Amniotic epithelial cell (primary cell): Measurements from ENCODE around the gene GNAZ.
"Not testable (repeated sequence)": the region's sequence is repeated elsewhere in the genome, so short reads cannot be mapped to it uniquely, and the experiment has no call there.

Experiments
- DNase-seq: peaks from one replicate; pipeline ENCODE4 v3.0.0-alpha.2; 2010; ENCODE audit warnings: low read depth

Gene GNAZ

GRCh38 chr22:23070418-23071229 lies at the start of gene GNAZ:
Gene GNAZ (plus strand): TSS chr22:23070519. CDS start chr22:23095696, 25,177 bp downstream.
- DNase-seq: peak; percentile 3

DNA sequence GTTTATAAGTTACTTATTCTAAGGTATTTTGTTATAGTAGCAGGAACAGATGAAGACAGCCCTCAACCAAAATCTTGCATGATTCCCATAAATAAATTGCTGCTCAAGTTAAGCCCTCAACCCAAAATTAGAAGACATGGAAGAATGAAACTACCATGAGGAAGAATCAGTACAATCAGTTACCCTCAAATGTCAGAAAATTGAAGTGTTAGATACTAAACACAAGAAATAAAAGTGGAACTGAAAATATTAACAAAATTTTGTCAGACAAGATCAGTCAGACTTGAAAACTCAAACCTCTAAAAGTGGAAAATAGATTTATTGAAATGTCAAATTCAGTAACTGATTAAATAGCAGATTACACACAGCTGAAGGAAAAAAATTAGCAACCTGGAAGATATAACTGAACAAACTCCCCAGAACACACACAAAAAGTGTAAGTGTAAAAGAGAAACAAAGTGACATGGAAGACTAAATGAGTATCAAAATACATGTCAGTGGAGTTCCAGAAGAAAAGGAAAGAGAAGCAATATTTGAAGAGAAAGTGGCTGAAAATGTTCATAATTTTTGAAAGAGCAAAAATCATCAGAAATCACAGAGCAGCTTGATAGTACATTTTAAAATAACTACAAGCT lies 49.5 kb upstream of the GNAZ start:
- no peak for DNase-seq

GRCh38 chr22:23021660-23022353 lies 48.5 kb upstream of the GNAZ start:
- DNase-seq: not testable (repeated sequence)

DNA sequence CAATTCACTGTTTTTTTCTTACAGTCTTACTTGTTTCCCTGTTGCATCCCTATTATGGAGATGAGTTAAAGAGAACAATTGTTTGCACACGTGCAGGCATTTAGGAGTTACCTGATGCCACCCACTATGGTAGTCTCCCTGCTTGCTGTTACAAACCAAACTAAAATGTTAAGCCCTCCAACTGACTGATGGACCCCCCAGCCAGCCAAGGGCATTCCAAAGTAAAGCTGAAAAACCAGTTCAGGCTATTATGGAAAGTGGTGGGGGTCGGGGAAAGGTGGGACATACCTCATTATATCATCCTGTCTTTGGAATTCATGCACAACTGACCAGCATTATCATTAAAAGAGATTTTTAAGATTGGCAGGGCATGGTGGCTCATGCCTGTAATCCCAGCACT lies 47.0 kb upstream of the GNAZ start:
- DNase-seq: no peak

GRCh38 chr22:23026777-23027176 lies 43.5 kb upstream of the GNAZ start:
- no peak for DNase-seq

DNA sequence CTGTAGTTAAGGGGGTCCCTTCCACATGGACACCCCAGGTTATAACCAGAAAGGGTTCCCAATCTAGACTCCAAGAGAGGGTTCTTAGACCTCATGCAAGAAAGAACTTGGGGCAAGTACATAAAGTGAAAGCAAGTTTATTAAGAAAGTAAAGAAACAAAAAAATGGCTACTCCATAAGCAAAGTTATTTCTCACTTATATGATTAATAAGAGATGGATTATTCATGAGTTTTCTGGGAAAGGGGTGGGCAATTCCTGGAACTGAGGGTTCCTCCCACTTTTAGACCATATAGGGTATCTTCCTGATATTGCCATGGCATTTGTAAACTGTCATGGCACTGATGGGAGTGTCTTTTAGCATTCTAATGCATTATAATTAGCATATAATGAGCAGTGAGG lies 42.5 kb upstream of the GNAZ start:
- DNase-seq: not testable (repeated sequence)

DNA sequence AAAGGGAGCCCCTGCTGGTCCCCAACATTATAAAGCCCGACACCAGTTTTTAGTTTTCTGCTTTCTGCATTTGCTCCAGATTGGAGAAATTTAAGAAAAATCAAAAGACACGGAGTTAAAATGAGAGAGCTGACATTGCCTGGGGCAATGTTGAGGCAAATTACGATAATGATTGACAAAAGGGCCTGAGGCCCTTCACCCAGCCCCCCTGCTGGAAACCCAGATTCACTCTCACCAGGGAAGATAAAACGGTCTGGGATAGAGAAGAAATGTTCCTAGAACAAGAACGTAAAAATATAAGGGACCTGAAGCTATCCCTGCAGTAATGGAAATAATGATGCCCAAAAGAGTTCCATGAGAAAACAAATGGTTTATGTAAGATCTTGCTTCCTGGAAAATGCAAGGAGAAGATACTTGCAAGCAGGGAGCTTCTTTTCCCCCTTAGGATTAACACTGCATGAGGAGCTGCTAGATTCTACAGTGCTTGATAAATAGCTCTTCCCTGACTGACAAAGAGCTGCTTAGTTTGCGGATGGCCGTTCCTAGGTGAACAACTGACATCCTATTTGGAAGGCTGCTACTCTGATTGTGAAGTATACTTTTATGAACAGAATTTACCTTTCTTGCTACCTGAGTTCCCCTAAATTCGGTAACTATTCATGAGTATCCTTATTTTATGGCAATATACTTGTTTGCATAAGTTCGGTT lies 40.6 kb upstream of the GNAZ start:
- no peak for DNase-seq

GRCh38 chr22:23031381-23031780 lies 38.9 kb upstream of the GNAZ start:
- DNase-seq: no peak

- DNase-seq: no peak
These were observed 38.5 kb upstream of the GNAZ start for GRCh38 chr22:23031786-23032185.

DNA sequence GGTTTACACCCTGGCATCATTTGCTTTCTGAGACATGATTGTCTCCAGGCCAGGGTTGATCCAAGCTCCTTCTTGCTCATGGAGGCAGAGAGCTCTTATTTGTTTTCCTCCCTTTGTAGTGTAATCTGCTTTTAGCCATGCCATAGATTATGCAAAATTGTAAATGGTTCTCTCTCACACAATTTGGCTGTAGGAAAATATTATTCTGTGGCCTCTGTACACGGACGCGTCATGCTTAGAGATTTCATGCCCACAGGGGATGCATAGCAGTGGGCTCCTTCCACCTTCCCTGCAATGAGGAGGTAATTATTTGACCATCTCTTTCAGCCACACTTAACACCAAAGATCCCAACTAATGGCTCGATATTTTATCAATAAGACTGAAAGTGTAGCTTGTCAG lies 37.7 kb upstream of the GNAZ start:
- DNase-seq: no peak

DNA sequence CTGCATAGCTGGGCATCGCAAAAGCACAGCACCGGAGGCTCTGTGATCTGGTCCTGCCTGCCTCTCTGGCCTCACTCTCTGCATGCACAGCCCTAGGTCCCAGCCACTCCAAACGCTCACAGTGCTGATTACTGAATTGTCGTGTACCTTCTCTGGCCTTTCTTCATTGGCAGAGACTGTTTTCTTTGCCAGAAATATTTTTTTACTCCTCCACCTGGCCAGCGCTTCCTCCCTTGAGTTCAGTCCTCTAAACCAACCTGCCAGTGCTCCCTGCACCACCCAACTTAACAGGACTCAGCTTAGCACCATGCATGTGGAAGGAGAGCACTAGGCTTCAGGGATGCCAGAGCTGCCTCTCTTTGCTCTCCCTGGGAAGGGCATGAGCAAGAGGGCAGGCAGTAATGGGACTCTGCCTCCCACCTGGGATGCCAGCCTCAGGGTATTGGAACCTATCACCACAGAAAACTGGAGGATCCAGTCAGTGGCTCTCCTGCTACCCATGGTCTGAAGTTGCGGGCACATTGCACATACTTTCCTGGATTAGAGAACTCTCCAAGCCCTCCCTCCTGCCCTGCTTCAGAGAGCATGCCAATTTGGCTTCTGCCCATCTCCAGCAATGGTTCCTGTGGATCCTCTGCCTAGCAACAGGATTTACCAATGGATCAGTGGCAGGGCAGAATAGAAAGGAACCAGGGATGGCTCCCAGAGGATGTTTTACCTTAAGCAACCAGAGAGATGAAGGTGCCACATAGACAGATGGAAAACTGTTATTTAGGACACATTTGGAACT lies 37.0 kb upstream of the GNAZ start:
- no peak for DNase-seq

DNA sequence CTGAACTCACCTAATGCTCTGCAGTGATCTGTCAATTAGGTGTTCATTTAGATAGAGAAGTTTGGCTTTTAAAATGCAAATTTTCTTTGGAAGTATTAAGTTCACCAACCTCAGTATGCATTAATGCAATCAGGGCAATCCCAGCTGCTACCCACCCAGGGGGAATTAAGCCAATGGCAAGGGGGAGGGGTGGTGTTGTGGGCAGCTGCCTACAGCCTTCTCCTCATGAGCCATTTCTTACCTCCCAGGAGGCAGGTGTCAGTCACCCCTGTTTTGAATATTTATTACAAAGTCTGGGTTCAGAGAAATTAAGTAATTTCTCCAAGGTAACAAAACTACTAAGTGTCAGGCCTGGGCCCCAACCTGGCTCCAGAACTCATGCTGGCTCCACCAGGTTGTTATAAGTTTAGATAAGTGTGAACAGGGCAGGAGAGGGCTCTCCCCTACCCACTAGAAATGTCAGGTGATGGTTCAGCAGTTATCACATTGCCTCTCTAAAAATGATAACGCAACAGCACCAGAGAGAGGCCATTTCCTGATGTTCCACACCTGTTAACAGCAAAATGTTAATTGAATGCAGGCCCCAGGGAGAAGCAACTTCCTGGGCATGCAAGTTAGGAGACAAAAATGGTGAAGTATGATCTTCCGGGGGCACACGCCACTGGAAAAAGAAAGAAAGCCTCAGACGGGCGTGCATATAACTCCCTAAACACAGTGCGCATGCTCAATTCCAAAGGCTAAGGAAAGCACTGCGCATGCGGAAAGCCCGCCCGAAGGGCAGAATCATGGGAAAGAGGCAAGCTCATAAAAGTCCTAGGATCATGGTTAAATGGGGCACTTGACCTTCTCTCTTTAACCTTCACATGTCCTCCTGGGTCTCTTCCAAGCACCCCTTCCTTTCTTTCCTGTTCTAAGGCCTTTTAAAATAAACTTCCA lies 35.4 kb upstream of the GNAZ start:
- DNase-seq: no peak

DNA sequence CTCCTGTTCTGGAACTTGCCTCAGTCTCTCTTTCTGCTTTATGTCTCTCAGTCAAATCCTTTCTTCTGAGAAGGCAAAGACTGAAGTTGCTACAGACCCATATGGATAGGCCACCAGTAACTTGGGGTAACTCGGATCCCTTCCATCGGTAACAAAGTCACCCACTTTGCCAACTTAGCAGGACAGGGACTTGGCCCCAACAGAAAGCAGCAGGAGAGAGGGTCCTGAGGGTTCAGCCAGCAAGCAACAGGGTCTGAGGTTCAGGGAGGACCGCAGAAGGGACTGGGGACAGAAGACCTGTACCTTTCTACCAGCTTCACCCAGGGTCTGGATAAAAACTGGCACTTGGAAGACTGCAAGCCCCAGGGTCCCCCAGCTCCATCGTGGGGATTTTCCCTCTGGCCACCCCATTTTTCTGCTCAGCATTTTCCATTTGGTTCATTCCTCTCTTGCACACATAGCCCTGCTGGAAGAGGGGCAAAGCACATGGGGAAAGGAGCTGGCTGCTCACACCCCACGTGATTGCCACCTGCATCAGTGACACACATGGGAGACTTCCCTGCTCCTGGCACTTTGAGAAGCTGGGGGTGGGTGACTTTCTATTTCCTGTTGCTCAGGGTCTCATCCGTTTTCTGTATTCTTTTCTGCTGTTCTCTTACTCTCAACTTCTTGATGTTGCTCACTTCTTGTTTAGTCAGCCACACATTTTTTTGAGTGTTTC lies 34.6 kb upstream of the GNAZ start:
- DNase-seq: no peak

GRCh38 chr22:23036684-23037428 lies 33.5 kb upstream of the GNAZ start:
- DNase-seq: peak; percentile 41

GRCh38 chr22:23037429-23038333 lies 32.6 kb upstream of the GNAZ start:
- DNase-seq: no peak

DNA sequence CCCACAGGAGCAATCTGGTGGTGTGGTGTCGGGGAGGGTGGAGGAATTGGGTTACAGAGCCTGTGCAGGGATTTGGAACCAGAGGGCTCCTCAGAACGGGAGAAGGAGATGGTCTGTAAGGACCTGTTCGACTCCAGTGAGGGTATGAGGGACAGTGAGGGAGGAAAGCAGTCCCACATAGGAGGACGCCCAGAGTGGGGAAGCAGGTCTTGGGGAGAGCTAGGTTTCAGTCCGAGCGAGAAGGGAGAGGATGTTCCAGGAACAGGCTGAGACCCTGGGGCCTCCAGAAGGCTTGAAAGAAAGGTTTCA lies 32.0 kb upstream of the GNAZ start:
- no peak for DNase-seq

GRCh38 chr22:23038902-23039301 lies 31.4 kb upstream of the GNAZ start:
- no peak for DNase-seq

DNA sequence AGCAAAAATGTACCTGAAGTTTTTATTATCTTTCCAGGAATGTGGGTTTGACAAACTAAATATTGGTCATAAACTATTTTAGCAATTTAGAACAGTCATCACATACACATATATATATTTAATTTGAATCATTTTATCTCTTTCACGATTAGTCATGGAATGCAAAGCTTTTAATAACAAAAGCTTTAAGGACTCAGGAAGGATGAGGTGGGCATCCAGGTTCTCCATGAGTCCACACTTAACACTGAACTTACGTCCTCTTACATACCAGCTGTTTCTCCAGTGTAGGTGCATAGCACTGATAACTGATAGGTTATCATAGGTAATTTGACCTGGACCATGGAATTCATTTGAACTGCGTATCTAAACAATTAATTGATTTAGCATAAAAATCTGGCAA lies 28.1 kb upstream of the GNAZ start:
- no peak for DNase-seq
